Stimulated activated naive B cell treated with anti-CD40 and anti-IgM and Interleukin-4, amounts not matched to agents 10 μg/mL and 1 μg/mL and 100 μg/mL, for 72 hours (primary cell): ENCODE data around the gene SEZ6L2.
"Not testable (repeated sequence)": the region's sequence is repeated elsewhere in the genome, so short reads cannot be mapped to it uniquely, and the experiment has no call there.

Experiments
- ATAC-seq, 2 donors: fragments of 150-1000 bp; cut with Tn5 transposase; replicated peaks; 2 replicates each; pipeline ENCODE4 v1.10.0; 2021; ENCODE audit warnings: moderate library complexity in 1 of 2
- DNase-seq: peaks from one replicate; pipeline ENCODE4 v3.0.0; 2021
- H3K27ac Mint-ChIP-seq: one replicate; pipeline ENCODE4 v1.8.0; 2022; ENCODE audit warnings: mild to moderate bottlenecking, mixed read lengths
- H3K27me3 Mint-ChIP-seq, 2 donors: one replicate each; pipeline ENCODE4 v1.8.0; 2022; ENCODE audit warnings: mixed read lengths in 2 of 2
- H3K36me3 Mint-ChIP-seq, 2 donors: one replicate each; pipeline ENCODE4 v1.8.0; 2022; ENCODE audit warnings: mixed read lengths in 2 of 2, mild to moderate bottlenecking in 1 of 2
- H3K4me1 Mint-ChIP-seq, 2 donors: one replicate each; pipeline ENCODE4 v1.8.0; 2022; ENCODE audit warnings: mixed read lengths in 2 of 2, mild to moderate bottlenecking in 1 of 2
- H3K4me3 Mint-ChIP-seq, 2 donors: one replicate each; pipeline ENCODE4 v1.8.0; 2022; ENCODE audit warnings: mild to moderate bottlenecking in 2 of 2, mixed read lengths in 2 of 2, moderate library complexity in 1 of 2
- H3K9me3 Mint-ChIP-seq, 2 donors: one replicate each; pipeline ENCODE4 v1.8.0; 2022; ENCODE audit warnings: mixed read lengths in 2 of 2, mild to moderate bottlenecking in 1 of 2

The SEZ6L2 gene

DNA sequence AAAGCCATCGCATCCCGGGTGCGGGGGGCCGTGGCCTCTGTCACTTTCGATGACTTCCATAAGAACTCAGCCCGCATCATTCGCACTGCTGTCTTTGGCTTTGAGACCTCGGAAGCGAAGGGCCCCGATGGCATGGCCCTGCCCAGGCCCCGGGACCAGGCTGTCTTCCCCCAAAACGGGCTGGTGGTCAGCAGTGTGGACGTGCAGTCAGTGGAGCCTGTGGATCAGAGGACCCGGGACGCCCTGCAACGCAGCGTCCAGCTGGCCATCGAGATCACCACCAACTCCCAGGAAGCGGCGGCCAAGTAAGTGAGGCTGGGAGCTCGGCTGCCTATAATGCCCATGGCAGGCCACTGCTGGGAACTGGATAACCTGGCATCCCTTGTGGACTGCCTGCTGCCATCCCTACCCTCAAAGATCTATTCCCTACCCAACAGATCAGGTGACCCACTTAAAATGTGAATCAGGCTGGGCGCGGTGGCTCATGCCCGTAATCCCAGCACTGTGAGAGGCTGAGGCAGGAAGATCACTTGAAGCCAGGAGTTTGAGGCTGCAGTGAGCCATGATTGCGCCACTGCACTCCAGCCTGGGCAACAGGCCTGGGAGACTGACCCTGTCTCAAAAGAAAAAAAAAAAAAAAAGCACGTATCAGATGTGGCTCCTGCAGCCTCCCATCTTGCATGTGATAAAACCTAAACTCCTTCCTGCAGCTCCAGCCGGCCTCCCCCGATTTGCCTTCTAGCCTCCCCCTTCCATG lies 54.6 kb downstream of the SEZ6L2 start:
- ATAC-seq (no peak), DNase-seq (no peak)
- no peak overlapping the region for H3K27ac Mint-ChIP-seq
- no peaks in the 10 kb centered on the region for H3K27me3 Mint-ChIP-seq
- H3K4me1 Mint-ChIP-seq: peaks cover 2 to 5% of the 10 kb centered on the region in 2 donors
- peaks cover 51 to 68% of the 10 kb centered on the region in 2 donors for H3K36me3 Mint-ChIP-seq
- H3K4me3 Mint-ChIP-seq: no peak overlapping the region
- no peaks in the 10 kb centered on the region for H3K9me3 Mint-ChIP-seq

DNA sequence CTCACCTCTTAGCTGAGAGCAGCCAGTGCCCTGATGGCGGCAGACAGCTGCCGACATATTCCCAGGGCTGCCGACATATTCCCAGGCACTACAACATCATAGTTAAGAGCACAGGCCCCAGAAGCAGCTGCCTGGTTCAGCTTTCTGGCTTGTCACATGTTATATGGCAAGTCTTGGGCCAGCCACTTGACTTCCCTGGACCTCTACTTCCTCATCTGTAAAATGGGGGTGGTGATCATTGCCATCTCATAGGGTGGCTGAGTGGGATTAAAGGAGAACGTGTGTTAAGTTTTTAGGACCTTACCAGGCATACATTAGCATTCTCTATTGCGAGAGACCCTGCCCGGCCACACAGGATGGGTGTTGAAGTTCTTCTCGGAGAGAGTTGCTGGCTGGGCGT lies 55.4 kb downstream of the SEZ6L2 start:
- peaks cover 2 to 5% of the 10 kb centered on the region in 2 donors for H3K4me1 Mint-ChIP-seq
- H3K36me3 Mint-ChIP-seq: peaks cover 52 to 73% of the 10 kb centered on the region in 2 donors
- ATAC-seq: no peak

DNA sequence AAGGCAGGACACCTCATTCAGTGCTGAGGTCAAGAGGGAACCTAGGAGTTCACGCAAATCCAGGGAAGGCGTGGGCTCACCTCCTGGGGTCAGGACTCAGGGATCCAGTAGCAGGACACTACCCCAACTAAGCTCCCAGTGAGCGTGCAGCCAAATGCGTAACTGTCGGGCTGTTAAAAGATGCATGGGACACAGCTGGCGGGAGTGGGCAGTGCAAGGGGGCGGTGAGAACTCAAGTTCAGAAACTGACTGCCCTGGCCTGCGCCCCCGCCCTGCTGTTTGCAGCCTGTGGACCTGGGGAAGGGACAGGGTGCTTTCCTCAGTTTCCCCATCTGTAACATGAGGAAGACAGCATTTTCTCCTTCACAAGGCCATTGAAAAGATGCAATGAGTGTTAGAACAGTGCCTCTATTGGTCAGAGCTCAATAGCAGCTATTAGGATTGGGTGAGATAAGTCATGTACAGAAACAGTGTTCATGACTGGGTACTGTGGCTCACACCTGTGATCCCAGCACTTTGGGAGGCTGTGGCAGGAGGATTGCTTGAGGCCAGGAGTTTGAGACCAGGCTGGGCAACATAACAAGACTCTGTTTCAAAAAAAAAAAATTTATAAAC lies 56.5 kb downstream of the SEZ6L2 start:
- Mint-ChIP-seq H3K4me1 (no peaks in the 10 kb centered on the region), H3K27me3 (no peaks in the 10 kb centered on the region), H3K9me3 (no peaks in the 10 kb centered on the region), H3K27ac (peak overlapping the region; percentile 73), H3K4me3 (no peak overlapping the region), H3K36me3 (peaks cover 46 to 70% of the 10 kb centered on the region in 2 donors)
- no peak for DNase-seq
- ATAC-seq: no peak

More for the DNA sequence above, 55.4 kb downstream of the SEZ6L2 start:
- no peak overlapping the region for H3K27ac Mint-ChIP-seq
- no peak overlapping the region for H3K4me3 Mint-ChIP-seq
- no peaks in the 10 kb centered on the region for H3K27me3 Mint-ChIP-seq
- no peaks in the 10 kb centered on the region for H3K9me3 Mint-ChIP-seq
- DNase-seq: no peak

DNA sequence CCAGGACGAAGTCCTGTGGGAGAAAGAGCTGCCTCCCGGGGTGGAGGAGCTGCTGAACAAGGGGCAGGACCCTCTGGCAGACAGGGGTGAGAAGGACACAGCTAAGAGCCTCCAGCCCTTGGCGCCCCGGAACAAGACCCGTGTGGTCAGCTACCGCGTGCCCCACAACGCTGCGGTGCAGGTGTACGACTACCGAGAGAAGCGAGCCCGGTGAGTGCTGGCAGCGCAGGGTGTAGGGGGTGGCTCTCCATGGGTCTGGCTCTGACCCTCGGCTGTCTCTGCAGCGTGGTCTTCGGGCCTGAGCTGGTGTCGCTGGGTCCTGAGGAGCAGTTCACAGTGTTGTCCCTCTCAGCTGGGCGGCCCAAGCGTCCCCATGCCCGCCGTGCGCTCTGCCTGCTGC lies 57.7 kb downstream of the SEZ6L2 start:
- Mint-ChIP-seq H3K27ac (peak overlapping the region; percentile 69), H3K27me3 (no peaks in the 10 kb centered on the region), H3K4me1 (no peaks in the 10 kb centered on the region), H3K36me3 (peaks cover 50 to 71% of the 10 kb centered on the region in 2 donors), H3K9me3 (no peaks in the 10 kb centered on the region), H3K4me3 (no peak overlapping the region)
- ATAC-seq: no peak
- no peak for DNase-seq

DNA sequence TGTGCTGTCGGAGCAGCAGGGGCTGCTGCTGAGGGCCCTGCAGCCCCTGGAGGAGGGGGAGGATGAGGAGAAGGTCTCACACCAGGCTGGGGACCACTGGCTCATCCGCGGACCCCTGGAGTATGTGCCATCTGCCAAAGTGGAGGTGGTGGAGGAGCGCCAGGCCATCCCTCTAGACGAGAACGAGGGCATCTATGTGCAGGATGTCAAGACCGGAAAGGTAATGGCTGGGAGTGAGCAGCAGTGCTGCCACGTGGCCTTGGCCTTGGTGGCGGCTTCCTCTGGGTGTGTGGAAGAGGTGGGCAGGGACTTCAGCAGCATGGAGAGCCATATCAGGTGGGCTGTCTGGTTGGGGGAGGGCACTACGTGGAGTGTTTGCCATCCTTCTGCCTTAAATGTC lies 59.1 kb downstream of the SEZ6L2 start:
- Mint-ChIP-seq H3K9me3 (no peaks in the 10 kb centered on the region), H3K4me3 (no peak overlapping the region), H3K27me3 (no peaks in the 10 kb centered on the region), H3K36me3 (peaks cover 50 to 72% of the 10 kb centered on the region in 2 donors), H3K27ac (no peak overlapping the region), H3K4me1 (no peaks in the 10 kb centered on the region)
- DNase-seq: no peak
- no peak for ATAC-seq

DNA sequence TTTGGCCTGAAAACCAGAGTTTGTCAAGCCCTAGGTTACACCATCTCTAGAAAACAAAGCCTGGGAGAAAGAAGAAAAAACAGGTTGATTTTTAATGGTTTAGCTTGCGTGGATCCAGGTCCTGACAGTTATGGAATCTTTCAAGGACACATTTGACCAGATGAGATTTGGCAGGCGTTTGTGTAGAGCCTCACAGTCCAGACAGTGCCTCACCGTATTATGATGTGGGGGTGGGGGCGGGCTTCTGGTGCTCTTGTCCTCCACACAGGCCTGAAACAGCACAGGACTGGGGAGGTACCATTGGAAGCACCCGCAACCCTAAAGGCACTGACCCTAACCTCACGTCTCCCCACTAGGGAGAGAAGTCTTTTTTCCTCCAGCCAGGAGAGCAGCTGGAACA lies 59.5 kb downstream of the SEZ6L2 start:
- peak overlapping the region; percentile 59 for H3K27ac Mint-ChIP-seq
- no peaks in the 10 kb centered on the region for H3K27me3 Mint-ChIP-seq
- no peak for DNase-seq
- peaks cover 50 to 69% of the 10 kb centered on the region in 2 donors for H3K36me3 Mint-ChIP-seq
- H3K4me1 Mint-ChIP-seq: no peaks in the 10 kb centered on the region
- H3K9me3 Mint-ChIP-seq: no peaks in the 10 kb centered on the region
- H3K4me3 Mint-ChIP-seq: no peak overlapping the region
- ATAC-seq: no peak

DNA sequence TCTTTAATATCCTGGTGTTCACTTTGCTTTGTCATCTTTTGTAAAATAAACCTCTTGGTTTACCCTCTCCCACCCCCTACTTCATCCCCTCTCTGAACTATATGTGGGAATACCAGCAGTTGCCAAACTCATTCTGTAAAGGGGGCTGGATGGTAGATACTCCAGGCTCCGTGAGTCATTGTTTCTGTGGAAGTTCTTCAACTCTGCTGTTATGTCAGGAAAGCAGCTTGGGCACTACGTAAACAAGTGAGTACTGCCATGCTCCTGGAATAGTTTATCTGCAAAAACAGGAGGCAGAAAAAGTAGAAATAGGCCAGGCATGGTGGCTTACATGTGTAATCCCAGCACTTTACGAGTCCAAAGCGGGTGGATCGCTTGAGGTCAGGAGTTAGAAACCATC lies 61.5 kb downstream of the SEZ6L2 start:
- ATAC-seq (no peak), DNase-seq (no peak)
- Mint-ChIP-seq H3K36me3 (peaks cover 53 to 70% of the 10 kb centered on the region in 2 donors), H3K4me1 (no peaks in the 10 kb centered on the region), H3K27ac (no peak overlapping the region), H3K4me3 (no peak overlapping the region), H3K9me3 (no peaks in the 10 kb centered on the region), H3K27me3 (no peaks in the 10 kb centered on the region)

DNA sequence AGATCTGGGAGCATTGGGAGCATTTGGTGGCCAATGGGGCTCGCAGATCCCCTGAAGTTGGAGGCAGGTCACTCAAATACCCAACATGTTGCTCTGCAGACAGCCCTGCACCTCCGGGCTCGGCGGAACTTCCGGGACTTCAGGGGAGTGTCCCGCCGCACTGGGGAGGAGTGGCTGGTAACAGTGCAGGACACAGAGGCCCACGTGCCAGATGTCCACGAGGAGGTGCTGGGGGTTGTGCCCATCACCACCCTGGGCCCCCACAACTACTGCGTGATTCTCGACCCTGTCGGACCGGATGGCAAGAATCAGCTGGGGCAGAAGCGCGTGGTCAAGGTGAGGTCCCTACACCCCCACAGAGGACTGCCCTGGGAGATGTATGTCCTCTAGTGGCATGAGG lies 62.7 kb downstream of the SEZ6L2 start:
- Mint-ChIP-seq H3K9me3 (no peaks in the 10 kb centered on the region), H3K4me1 (no peaks in the 10 kb centered on the region), H3K36me3 (peaks cover 54 to 74% of the 10 kb centered on the region in 2 donors), H3K4me3 (no peak overlapping the region), H3K27ac (no peak overlapping the region), H3K27me3 (no peaks in the 10 kb centered on the region)
- ATAC-seq: no peak
- DNase-seq: no peak

DNA sequence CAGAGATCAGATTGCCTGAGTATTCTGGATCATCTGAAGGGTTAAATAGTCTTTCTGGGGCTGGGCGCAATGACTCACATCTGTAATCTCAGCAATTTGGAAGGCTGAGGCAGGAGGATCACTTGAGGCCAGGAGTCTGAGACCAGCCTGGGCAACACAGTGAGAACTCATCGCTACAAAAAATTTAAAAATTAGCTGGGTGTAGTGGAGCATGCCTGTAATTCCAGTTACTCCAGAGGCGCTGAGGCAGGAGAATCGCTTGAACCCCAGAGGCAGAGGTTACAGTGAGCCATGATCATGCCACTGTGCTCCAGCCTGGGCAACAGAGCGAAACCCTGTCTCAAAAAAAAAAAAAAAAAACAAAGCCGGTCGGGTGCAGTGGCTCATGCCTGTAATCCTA lies 63.4 kb downstream of the SEZ6L2 start:
- Mint-ChIP-seq H3K4me3 (no peak overlapping the region), H3K36me3 (peaks cover 58 to 75% of the 10 kb centered on the region in 2 donors), H3K9me3 (no peaks in the 10 kb centered on the region), H3K27me3 (no peaks in the 10 kb centered on the region), H3K27ac (no peak overlapping the region), H3K4me1 (no peaks in the 10 kb centered on the region)
- DNase-seq (no peak), ATAC-seq (no peak)

DNA sequence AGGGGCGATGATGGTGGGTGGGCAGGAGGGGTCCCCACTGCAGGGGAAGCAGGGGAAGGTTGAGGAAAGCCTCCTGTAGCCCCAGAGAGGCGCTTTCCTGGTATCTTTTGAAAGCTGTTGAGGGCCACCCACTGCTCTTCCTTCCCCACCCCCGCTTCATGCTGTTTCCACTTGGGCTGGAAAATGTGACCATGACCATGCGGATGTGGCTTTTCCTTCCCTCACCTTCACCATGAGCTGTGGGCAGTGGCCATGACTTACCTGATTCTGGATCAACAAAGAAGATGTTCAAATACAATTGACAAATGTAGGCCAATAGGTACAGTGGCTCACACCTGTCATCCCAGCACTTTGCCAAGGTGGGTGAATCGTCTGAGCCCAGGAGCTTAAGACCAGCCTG lies 65.3 kb downstream of the SEZ6L2 start:
- ATAC-seq (no peak), DNase-seq (no peak)
- Mint-ChIP-seq H3K36me3 (peaks cover 52 to 68% of the 10 kb centered on the region in 2 donors), H3K4me3 (no peak overlapping the region), H3K27ac (no peak overlapping the region), H3K27me3 (no peaks in the 10 kb centered on the region), H3K4me1 (peaks cover 0 to 4% of the 10 kb centered on the region in 2 donors), H3K9me3 (no peaks in the 10 kb centered on the region)

DNA sequence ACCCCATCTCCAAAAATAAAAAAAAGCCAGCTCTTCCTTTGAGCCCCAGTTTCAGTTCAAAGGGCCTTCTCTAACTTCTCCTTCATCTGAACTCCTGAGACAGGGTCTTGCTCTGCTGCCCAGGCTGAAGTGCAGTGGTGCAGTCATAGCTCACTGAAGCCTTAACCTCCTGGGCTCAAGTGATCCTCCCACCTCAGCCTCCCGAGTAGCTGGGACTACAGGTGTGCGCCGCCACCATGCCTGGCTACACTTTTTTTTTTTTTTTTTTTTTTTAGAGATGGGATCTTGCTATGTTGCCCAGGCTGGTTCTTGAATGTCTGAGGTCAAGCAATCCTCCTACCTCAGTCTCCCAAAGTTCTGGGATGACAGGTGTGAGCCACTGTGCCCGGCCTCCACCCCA lies 66.1 kb downstream of the SEZ6L2 start:
- not testable (repeated sequence) for H3K27me3 Mint-ChIP-seq, DNase-seq, H3K4me3 Mint-ChIP-seq, H3K4me1 Mint-ChIP-seq, H3K27ac Mint-ChIP-seq, ATAC-seq, H3K9me3 Mint-ChIP-seq
- peaks cover 50 to 62% of the 10 kb centered on the region in 2 donors for H3K36me3 Mint-ChIP-seq

DNA sequence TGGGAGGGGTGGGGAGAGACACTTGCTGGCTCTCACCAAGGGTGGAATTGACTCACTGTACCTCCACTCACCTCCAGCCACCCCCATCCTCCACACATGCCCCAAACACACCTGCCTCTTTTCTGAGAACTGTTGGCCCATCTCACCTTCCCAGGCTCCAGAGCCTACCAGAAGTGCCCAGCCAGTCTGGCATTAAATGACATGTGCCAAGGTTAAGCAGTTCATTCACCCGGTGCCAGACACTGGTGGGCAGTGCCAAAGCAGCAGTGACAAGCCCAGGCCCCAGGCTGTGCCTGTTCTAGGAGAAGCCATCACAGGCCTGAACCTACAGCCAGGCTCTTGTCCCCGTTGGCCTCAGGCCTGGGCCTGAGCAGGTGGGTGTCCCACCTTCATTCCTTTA lies 67.9 kb downstream of the SEZ6L2 start:
- H3K9me3 Mint-ChIP-seq: no peaks in the 10 kb centered on the region
- H3K4me1 Mint-ChIP-seq: peaks cover 7% of the 10 kb centered on the region in 2 donors
- ATAC-seq (no peak), DNase-seq (no peak)
- H3K36me3 Mint-ChIP-seq: peaks cover 44 to 55% of the 10 kb centered on the region in 2 donors
- no peaks in the 10 kb centered on the region for H3K27me3 Mint-ChIP-seq
- H3K4me3 Mint-ChIP-seq: no peak overlapping the region
- no peak overlapping the region for H3K27ac Mint-ChIP-seq

DNA sequence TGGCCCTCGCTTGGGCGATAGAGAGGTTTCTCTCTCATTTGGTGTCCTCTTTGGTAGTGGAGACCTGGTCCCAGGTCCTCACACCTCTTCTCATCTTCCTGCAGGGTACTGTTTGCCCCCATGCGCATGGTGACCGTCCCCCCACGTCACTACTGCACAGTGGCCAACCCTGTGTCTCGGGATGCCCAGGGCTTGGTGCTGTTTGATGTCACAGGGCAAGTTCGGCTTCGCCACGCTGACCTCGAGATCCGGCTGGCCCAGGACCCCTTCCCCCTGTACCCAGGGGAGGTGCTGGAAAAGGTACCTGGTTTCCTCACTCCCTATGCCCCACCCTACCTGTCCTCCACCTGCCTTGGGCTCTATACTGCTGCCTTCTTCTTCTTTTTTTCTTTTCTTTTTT lies 68.6 kb downstream of the SEZ6L2 start:
- DNase-seq (no peak), ATAC-seq (no peak)
- H3K36me3 Mint-ChIP-seq: peaks cover 39 to 51% of the 10 kb centered on the region in 2 donors
- peaks cover 7 to 8% of the 10 kb centered on the region in 2 donors for H3K4me1 Mint-ChIP-seq
- H3K4me3 Mint-ChIP-seq: no peak overlapping the region
- no peaks in the 10 kb centered on the region for H3K27me3 Mint-ChIP-seq
- no peak overlapping the region for H3K27ac Mint-ChIP-seq
- H3K9me3 Mint-ChIP-seq: no peaks in the 10 kb centered on the region

DNA sequence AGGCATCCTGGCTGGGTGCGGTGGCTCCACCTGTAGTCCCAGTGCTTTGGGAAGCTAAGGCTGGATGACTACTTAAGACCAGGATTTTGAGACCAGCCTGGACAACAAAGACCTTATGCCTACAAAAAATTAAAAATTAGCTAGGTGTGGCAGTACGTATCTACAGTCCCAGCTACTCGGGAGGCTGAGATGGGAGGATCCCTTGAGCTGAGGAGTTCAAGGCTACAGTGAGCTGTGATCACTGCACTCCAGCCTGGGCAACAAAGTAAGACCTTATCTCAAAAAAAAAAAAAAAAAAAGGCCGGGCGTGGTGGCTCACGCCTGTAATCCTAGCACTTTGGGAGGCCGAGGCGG lies 73.0 kb downstream of the SEZ6L2 start:
- H3K27ac Mint-ChIP-seq: no peak overlapping the region
- no peak for ATAC-seq
- no peak for DNase-seq
- peaks cover 21 to 37% of the 10 kb centered on the region in 2 donors for H3K4me1 Mint-ChIP-seq
- no peak overlapping the region for H3K4me3 Mint-ChIP-seq
- no peaks in the 10 kb centered on the region for H3K9me3 Mint-ChIP-seq
- peaks cover 26 to 30% of the 10 kb centered on the region in 2 donors for H3K36me3 Mint-ChIP-seq
- H3K27me3 Mint-ChIP-seq: no peaks in the 10 kb centered on the region
